AG04450 (cell line): ENCODE data around the gene GABRB2. TPM values are rescaled to one million over a fixed set of nuclear protein-coding genes. Genes with fewer than 3 reads are reported as not detected.

Source experiments
- CTCF ChIA-PET: fragments of 300-600, 350-600 bp; formaldehyde crosslinking; extraction: SDS; loops from one replicate; lab custom pipeline; 2022; ENCODE audit warnings: antibody characterized with exemption, inconsistent platforms; lab: Charles Lee
- POLR2A ChIA-PET: fragments of 350-600 bp; formaldehyde crosslinking; extraction: SDS; loops from one replicate; lab custom pipeline; 2021; ENCODE audit warnings: antibody characterized with exemption, inconsistent platforms; lab: Yijun Ruan, JAX
- DNase-seq: peaks from one replicate; pipeline ENCODE4 v3.0.0-alpha.2; 2011; ENCODE audit warnings: low read depth, low spot score
- H3K27ac ChIP-seq: one replicate; pipeline ENCODE4 v1.5.1; 2012; ENCODE audit warnings: low read depth, low read length, control low read depth
- H3K27me3 ChIP-seq: one replicate; pipeline ENCODE4 v1.6.0; 2012; ENCODE audit warnings: low read length; ENCODE audit not compliant: control insufficient read depth, insufficient read depth
- H3K4me3 ChIP-seq: 2 replicates; pipeline ENCODE4 v1.5.1; 2011; ENCODE audit warnings: mild to moderate bottlenecking, low read depth, low read length, control low read depth
- H3K9me3 ChIP-seq: 2 replicates; pipeline ENCODE4 v1.5.1; 2012; ENCODE audit warnings: low read length; ENCODE audit not compliant: control insufficient read depth, insufficient read depth
- polyA plus RNA-seq: library from polyadenylated mRNA; depleted of rRNA; stranded (reverse); fragments of >200 nt; gene quantifications from 2 replicates; pipeline ENCODE4 v1.2.3, GENCODE V29; 2011
- TF ChIP-seq, protein P1 (sequence below): IDR thresholded peaks from 2 replicates; pipeline ENCODE4 v1.5.1; 2011; ENCODE audit warnings: low read depth, low read length, control low read depth, inconsistent platforms

The GABRB2 gene
- polyA plus RNA-seq, 1 experiment = not detected

DNA sequence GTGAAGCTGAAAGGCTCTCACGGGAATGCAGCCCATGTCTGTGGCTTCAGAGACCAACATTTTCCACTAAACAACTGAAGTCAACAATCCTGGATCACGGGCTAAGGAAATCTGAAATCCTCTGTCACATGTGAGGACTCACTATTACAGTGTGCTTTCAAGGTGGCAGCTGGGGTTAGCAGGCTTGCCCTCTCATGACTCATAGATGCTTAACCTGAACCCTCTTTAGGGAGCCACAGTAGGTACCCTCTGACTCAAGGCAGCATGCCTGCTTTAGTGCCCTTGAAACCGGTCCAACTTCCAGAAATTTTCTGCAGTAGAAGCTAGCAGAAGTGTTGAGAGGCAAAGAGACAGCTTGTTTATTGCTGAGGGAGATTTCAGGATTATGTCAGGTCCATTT lies 232.5 kb downstream of the GABRB2 start:
- TF ChIP-seq, protein P1, sequence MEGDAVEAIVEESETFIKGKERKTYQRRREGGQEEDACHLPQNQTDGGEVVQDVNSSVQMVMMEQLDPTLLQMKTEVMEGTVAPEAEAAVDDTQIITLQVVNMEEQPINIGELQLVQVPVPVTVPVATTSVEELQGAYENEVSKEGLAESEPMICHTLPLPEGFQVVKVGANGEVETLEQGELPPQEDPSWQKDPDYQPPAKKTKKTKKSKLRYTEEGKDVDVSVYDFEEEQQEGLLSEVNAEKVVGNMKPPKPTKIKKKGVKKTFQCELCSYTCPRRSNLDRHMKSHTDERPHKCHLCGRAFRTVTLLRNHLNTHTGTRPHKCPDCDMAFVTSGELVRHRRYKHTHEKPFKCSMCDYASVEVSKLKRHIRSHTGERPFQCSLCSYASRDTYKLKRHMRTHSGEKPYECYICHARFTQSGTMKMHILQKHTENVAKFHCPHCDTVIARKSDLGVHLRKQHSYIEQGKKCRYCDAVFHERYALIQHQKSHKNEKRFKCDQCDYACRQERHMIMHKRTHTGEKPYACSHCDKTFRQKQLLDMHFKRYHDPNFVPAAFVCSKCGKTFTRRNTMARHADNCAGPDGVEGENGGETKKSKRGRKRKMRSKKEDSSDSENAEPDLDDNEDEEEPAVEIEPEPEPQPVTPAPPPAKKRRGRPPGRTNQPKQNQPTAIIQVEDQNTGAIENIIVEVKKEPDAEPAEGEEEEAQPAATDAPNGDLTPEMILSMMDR = no peak
- DNase-seq = no peak
- no peaks in the 10 kb centered on the region for H3K27me3 ChIP-seq
- ChIA-PET CTCF (no interaction called here), POLR2A (no interaction called here)
- no peaks in the 10 kb centered on the region; the same call in none of the 2 replicates for H3K9me3 ChIP-seq
- H3K27ac ChIP-seq = no peak overlapping the region
- H3K4me3 ChIP-seq = no peak overlapping the region

- DNase-seq = no peak
- ChIA-PET POLR2A (no interaction called here), CTCF (no interaction called here)
- Histone ChIP-seq H3K9me3 (no peaks in the 10 kb centered on the region; the same call in none of the 2 replicates), H3K4me3 (no peak overlapping the region), H3K27me3 (no peaks in the 10 kb centered on the region), H3K27ac (no peak overlapping the region)
- TF ChIP-seq, protein P1 = no peak
These were observed 233.6 kb downstream of the GABRB2 start for GRCh38 chr5:161312882-161313281.

- ChIA-PET CTCF (no interaction called here), POLR2A (no interaction called here)
- no peak overlapping the region for H3K4me3 ChIP-seq
- no peaks in the 10 kb centered on the region for H3K27me3 ChIP-seq
- TF ChIP-seq, protein P1 = no peak
- H3K9me3 ChIP-seq = no peaks in the 10 kb centered on the region; the same call in none of the 2 replicates
- no peak for DNase-seq
- no peak overlapping the region for H3K27ac ChIP-seq
These were observed 234.6 kb downstream of the GABRB2 start for GRCh38 chr5:161311965-161312364.

- ChIA-PET POLR2A (no interaction called here), CTCF (no interaction called here)
- TF ChIP-seq, protein P1 = no peak
- Histone ChIP-seq H3K27ac (no peak overlapping the region), H3K9me3 (no peaks in the 10 kb centered on the region; the same call in none of the 2 replicates), H3K27me3 (no peaks in the 10 kb centered on the region), H3K4me3 (no peak overlapping the region)
- no peak for DNase-seq
These were observed 235.3 kb downstream of the GABRB2 start for GRCh38 chr5:161311146-161311708.

DNA sequence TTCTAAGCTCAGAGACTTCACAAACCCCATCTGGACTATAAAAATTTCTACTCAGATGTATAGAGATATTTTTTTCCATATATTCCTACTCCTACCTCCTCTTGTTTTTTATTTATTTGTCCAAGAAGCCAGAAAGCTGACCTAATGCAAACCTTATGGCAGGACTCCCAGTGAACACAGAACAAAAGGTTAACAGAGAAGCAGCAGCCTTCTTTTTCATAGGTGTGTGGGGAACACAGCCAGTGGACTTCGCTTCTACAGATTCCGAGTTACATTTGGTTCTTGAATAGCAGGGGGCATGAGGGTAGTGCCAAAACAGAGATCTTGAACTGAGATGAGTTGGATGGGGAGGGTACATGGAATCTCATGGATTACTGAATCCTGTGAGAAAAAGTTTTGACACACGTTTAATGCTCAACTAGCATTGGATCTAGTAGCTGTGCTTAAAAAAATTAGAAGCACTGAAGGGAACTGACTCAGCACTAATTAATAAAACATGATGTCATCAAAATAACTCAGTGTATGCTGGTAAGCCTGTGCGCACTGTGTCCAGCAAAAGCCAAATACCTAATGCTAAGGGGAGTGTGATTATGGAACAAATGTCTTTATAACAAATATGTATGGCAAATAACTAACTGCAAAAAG lies 240.1 kb downstream of the GABRB2 start:
- Histone ChIP-seq H3K27me3 (no peaks in the 10 kb centered on the region), H3K27ac (no peak overlapping the region), H3K4me3 (no peak overlapping the region), H3K9me3 (no peaks in the 10 kb centered on the region; the same call in none of the 2 replicates)
- POLR2A ChIA-PET = no interaction called here
- TF ChIP-seq, protein P1 = no peak
- CTCF ChIA-PET = no interaction called here
- no peak for DNase-seq
